GM23248 (cell line): ENCODE data around the gene CDC7. TPM values are rescaled to one million over a fixed set of nuclear protein-coding genes. Genes with fewer than 3 reads are reported as not detected.

Experiments
- DNase-seq: peaks from one replicate; pipeline ENCODE4 v3.0.0-alpha.2; 2015
- H2AFZ ChIP-seq: fragments of 200-600 bp; sonication (generic); 2 replicates; pipeline ENCODE4 v1.6.1; 2016; ENCODE audit warnings: antibody characterized with exemption
- H3F3A ChIP-seq: fragments of 200-600 bp; sonication (generic); 2 replicates; pipeline ENCODE4 v1.6.1; 2016; ENCODE audit warnings: mild to moderate bottlenecking, antibody characterized with exemption, mixed run types; ENCODE audit not compliant: insufficient read depth
- H3K27ac ChIP-seq: fragments of 200-600 bp; sonication (generic); 2 replicates; pipeline ENCODE4 v1.5.1; 2016; ENCODE audit warnings: mild to moderate bottlenecking
- H3K27me3 ChIP-seq: fragments of 200-600 bp; sonication (generic); replicated peaks from 2 replicates; pipeline ENCODE4 v1.6.1; 2016; ENCODE audit warnings: mild to moderate bottlenecking; ENCODE audit not compliant: insufficient read depth
- H3K36me3 ChIP-seq: fragments of 200-600 bp; sonication (generic); 2 replicates; pipeline ENCODE4 v1.6.1; 2016; ENCODE audit warnings: low read depth, mild to moderate bottlenecking
- H3K4me1 ChIP-seq: fragments of 200-600 bp; sonication (generic); 2 replicates; pipeline ENCODE4 v1.6.1; 2016; ENCODE audit warnings: mild to moderate bottlenecking; ENCODE audit not compliant: insufficient read depth
- H3K4me2 ChIP-seq: fragments of 200-600 bp; sonication (generic); one replicate; pipeline ENCODE4 v1.6.1; 2016; ENCODE audit warnings: mild to moderate bottlenecking; ENCODE audit not compliant: unreplicated experiment
- H3K4me3 ChIP-seq: fragments of 200-600 bp; sonication (generic); 2 replicates; pipeline ENCODE4 v1.5.1; 2016; ENCODE audit warnings: mild to moderate bottlenecking
- H3K79me2 ChIP-seq: fragments of 200-600 bp; sonication (generic); 2 replicates; pipeline ENCODE4 v1.6.1; 2016; ENCODE audit warnings: mild to moderate bottlenecking; ENCODE audit not compliant: insufficient read depth
- H3K9ac ChIP-seq: fragments of 200-600 bp; sonication (generic); 2 replicates; pipeline ENCODE4 v1.6.1; 2016; ENCODE audit warnings: mild to moderate bottlenecking
- H3K9me2 ChIP-seq: fragments of 200-600 bp; sonication (generic); 2 replicates; pipeline ENCODE4 v1.6.1; 2016; ENCODE audit warnings: mixed run types, mild to moderate bottlenecking, moderate library complexity; ENCODE audit not compliant: insufficient read depth
- H3K9me3 ChIP-seq: fragments of 200-600 bp; sonication (generic); one replicate; pipeline ENCODE4 v1.6.1; 2017; ENCODE audit warnings: low read depth
- H4K20me1 ChIP-seq: fragments of 200-600 bp; sonication (generic); 2 replicates; pipeline ENCODE4 v1.6.0; 2016; ENCODE audit not compliant: insufficient read depth
- EZH2 ChIP-seq: fragments of 200-600 bp; sonication (generic); IDR thresholded peaks from 2 replicates; pipeline ENCODE4 v1.6.1; 2018; ENCODE audit warnings: antibody characterized with exemption, mild to moderate bottlenecking; ENCODE audit not compliant: insufficient read depth, poor library complexity, severe bottlenecking
- EZH2phosphoT487 ChIP-seq: fragments of 200-600 bp; sonication (generic); IDR thresholded peaks from 2 replicates; pipeline ENCODE4 v1.6.1; 2018; ENCODE audit warnings: antibody characterized with exemption, moderate library complexity, mild to moderate bottlenecking, low read depth; ENCODE audit not compliant: insufficient read depth
- WGBS, 2 experiments: methylation state at CpG; one replicate each; pipeline ENCODE4 v1.1.6; 2015 to 2017; ENCODE audit warnings: low lambda C conversion rate in 2 of 2, low coverage in 1 of 2; ENCODE audit errors: missing lambda C conversion rate in 2 of 2; 5-methylcytosine and 5-hydroxymethylcytosine counted together
- in situ Hi-C: fragments of 300-500 bp; cut with MboI; formaldehyde crosslinking; loops from 2 replicates; pipeline ENCODE4 v1.15.0; 2020
- polyA plus RNA-seq: library from polyadenylated mRNA; unstranded; fragments of >200 nt; fragmentation: Nextera tagmentation; extraction: Ambion mirVana; gene quantifications from 2 replicates; pipeline ENCODE4 v1.2.1, GENCODE V29; 2016
- total RNA-seq: library from RNA; depleted of rRNA; stranded (reverse); fragments of >200 nt; shearing (Covaris generic); gene quantifications from 2 replicates; pipeline ENCODE4 v1.2.3, GENCODE V29; 2014

CDC7 gene
- total and polyA plus RNA-seq, 2 experiments from 2014 or later = 3.5 to 4.7 TPM

- Histone ChIP-seq H3K36me3 (no peaks in the 10 kb centered on the region), H3K9me2 (no peaks in the 10 kb centered on the region), H3K79me2 (peaks cover 46% of the 10 kb centered on the region), H3K4me1 (peaks cover 17% of the 10 kb centered on the region), H3K9ac (peak overlapping the region; percentile 82), H3K9me3 (no peaks in the 10 kb centered on the region), H3F3A (peaks cover 13% of the 10 kb centered on the region), H3K4me3 (peak overlapping the region; percentile 92), H3K27me3 (no peaks in the 10 kb centered on the region), H4K20me1 (no peaks in the 10 kb centered on the region), H3K4me2 (peak overlapping the region; percentile 97), H2AFZ (peak overlapping the region; percentile 97), H3K27ac (peak overlapping the region; percentile 80)
- DNase-seq = no peak
- no peak for TF ChIP-seq EZH2phosphoT487
- TF ChIP-seq EZH2 = no peak
- in situ Hi-C loops = loop anchor here (10.0 kb wide), 1 partner anchor 793 kb away; the partner anchor contains the start of genes GLMN and RPAP2
- 46 to 51% methylated on average over 5 of the region's 5 CpGs for WGBS, 2 experiments
These were observed 1.5 kb downstream of the CDC7 start for GRCh38 chr1:91501971-91502671.

- in situ Hi-C loops = loop anchor here (10.0 kb wide), 1 partner anchor 792 kb away; the partner anchor contains the start of genes GLMN and RPAP2
- 0 out of 2 replicates have a peak overlapping the region, but pooled peaks have one; percentile 4 for H3K9ac ChIP-seq
- no peaks in the 10 kb centered on the region for H4K20me1 ChIP-seq
- H3K9me3 ChIP-seq = no peaks in the 10 kb centered on the region
- H3K36me3 ChIP-seq = no peaks in the 10 kb centered on the region
- H3K9me2 ChIP-seq = no peaks in the 10 kb centered on the region
- TF ChIP-seq EZH2phosphoT487 (no peak), EZH2 (no peak)
- peak overlapping the region; percentile 97 for H3K4me2 ChIP-seq
- peaks cover 13% of the 10 kb centered on the region for H3F3A ChIP-seq
- no peak overlapping the region for H3K27ac ChIP-seq
- H3K79me2 ChIP-seq = peaks cover 47% of the 10 kb centered on the region
- H3K27me3 ChIP-seq = no peaks in the 10 kb centered on the region
- peak overlapping the region; percentile 97; the same call in 1 of the 2 replicates for H2AFZ ChIP-seq
- peaks cover 17% of the 10 kb centered on the region for H3K4me1 ChIP-seq
- DNase-seq = peak; percentile 29
- 94 to 95% methylated on average over 2 of the region's 2 CpGs for WGBS, 2 experiments
- H3K4me3 ChIP-seq = peak overlapping the region; percentile 92
These were observed 2.1 kb downstream of the CDC7 start for GRCh38 chr1:91502672-91503184.

- peaks cover 13% of the 10 kb centered on the region for H3F3A ChIP-seq
- TF ChIP-seq EZH2 (no peak), EZH2phosphoT487 (no peak)
- H3K79me2 ChIP-seq = peaks cover 47% of the 10 kb centered on the region
- no peaks in the 10 kb centered on the region for H4K20me1 ChIP-seq
- no peaks in the 10 kb centered on the region for H3K27me3 ChIP-seq
- H3K36me3 ChIP-seq = no peaks in the 10 kb centered on the region
- DNase-seq = no peak
- peaks cover 17% of the 10 kb centered on the region for H3K4me1 ChIP-seq
- H3K9ac ChIP-seq = no peak overlapping the region
- no peak overlapping the region for H3K4me2 ChIP-seq
- no peaks in the 10 kb centered on the region for H3K9me3 ChIP-seq
- no peak overlapping the region for H2AFZ ChIP-seq
- no peak overlapping the region for H3K27ac ChIP-seq
- H3K9me2 ChIP-seq = no peaks in the 10 kb centered on the region
- H3K4me3 ChIP-seq = no peak overlapping the region; the same call in 1 of the 2 replicates
- in situ Hi-C loops = loop anchor here (10.0 kb wide), 1 partner anchor 791 kb away; the partner anchor contains the start of genes GLMN and RPAP2
These were observed 2.8 kb downstream of the CDC7 start for GRCh38 chr1:91503332-91503900.

GRCh38 chr1:91503975-91504530 is 3.4 kb downstream of the CDC7 start:
- H2AFZ ChIP-seq = no peak overlapping the region
- peaks cover 17% of the 10 kb centered on the region for H3K4me1 ChIP-seq
- H3K4me3 ChIP-seq = no peak overlapping the region
- H3K9ac ChIP-seq = no peak overlapping the region
- no peaks in the 10 kb centered on the region for H3K36me3 ChIP-seq
- H3K9me2 ChIP-seq = no peaks in the 10 kb centered on the region
- peaks cover 13% of the 10 kb centered on the region for H3F3A ChIP-seq
- 100% methylated on average over 1 of the region's 1 CpG for WGBS, 2 experiments
- H3K4me2 ChIP-seq = no peak overlapping the region
- no peak for DNase-seq
- no peaks in the 10 kb centered on the region for H3K9me3 ChIP-seq
- H3K27me3 ChIP-seq = no peaks in the 10 kb centered on the region
- peaks cover 47% of the 10 kb centered on the region for H3K79me2 ChIP-seq
- H3K27ac ChIP-seq = no peak overlapping the region
- in situ Hi-C loops = loop anchor here (10.0 kb wide), 1 partner anchor 791 kb away; the partner anchor contains the start of genes GLMN and RPAP2
- no peaks in the 10 kb centered on the region for H4K20me1 ChIP-seq
- TF ChIP-seq EZH2phosphoT487 (no peak), EZH2 (no peak)
